Right lung (tissue), 5 donors: ENCODE data around the gene APOL2. TPM values are rescaled to one million over a fixed set of nuclear protein-coding genes. Genes with fewer than 3 reads are reported as not detected.
"Not testable (repeated sequence)": the region's sequence is repeated elsewhere in the genome, so short reads cannot be mapped to it uniquely, and the experiment has no call there.

Experiments
- DNase-seq, 2 donors: peaks; one replicate each; pipeline ENCODE4 v3.0.0-alpha.2; 2013
- polyA plus RNA-seq, 5 donors: library from polyadenylated mRNA; unstranded; fragments of 120-200 nt; gene quantifications; one replicate each; pipeline versions ENCODE4 v1.2.1 to v1.2.3, GENCODE V29; 2013; ENCODE audit warnings: inconsistent platforms in 1 of 5, low replicate concordance in 1 of 5; ENCODE audit not compliant: insufficient read length in 5 of 5, insufficient read depth in 1 of 5

APOL2 gene
- polyA plus RNA-seq, 5 donors: 28.9 to 32.7 (median 29.9) TPM

- no peak for DNase-seq
These were observed 5.4 kb upstream of the APOL2 start for GRCh38 chr22:36244522-36245391.

DNA sequence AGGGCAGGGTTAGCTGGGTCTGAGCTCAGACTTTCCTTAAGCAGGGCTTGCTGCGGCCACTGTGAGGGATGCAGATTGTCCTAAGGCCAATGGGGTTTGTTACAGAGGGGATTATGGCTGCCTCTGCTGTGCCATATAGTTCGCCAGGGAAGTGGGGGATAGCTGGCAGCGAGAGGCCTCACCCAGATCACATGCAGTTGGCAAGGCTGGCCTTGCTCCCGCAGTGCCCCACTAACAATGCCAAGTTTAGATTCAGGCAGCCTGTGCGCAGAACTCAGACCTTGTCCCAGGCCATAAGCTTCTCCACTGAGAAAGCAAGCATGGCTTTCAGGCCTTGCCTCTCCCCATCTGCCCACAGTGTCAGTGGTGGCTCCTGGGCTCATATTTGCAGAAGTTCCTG lies 4.7 kb upstream of the APOL2 start:
- DNase-seq: no peak

DNA sequence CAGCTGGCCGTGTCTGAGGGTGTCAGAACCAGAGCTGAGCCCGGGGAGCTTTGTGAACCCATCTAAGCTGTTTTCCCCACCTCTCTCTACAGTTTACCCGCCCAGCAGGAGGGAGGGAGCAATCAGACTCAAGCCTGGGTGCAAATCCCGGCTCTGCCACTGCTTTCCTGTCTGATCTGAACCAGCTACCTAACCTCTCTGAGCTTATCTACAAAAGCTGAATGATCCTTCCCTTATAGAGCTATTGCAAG lies 252 bp downstream of the APOL2 start:
- no peak for DNase-seq

DNA sequence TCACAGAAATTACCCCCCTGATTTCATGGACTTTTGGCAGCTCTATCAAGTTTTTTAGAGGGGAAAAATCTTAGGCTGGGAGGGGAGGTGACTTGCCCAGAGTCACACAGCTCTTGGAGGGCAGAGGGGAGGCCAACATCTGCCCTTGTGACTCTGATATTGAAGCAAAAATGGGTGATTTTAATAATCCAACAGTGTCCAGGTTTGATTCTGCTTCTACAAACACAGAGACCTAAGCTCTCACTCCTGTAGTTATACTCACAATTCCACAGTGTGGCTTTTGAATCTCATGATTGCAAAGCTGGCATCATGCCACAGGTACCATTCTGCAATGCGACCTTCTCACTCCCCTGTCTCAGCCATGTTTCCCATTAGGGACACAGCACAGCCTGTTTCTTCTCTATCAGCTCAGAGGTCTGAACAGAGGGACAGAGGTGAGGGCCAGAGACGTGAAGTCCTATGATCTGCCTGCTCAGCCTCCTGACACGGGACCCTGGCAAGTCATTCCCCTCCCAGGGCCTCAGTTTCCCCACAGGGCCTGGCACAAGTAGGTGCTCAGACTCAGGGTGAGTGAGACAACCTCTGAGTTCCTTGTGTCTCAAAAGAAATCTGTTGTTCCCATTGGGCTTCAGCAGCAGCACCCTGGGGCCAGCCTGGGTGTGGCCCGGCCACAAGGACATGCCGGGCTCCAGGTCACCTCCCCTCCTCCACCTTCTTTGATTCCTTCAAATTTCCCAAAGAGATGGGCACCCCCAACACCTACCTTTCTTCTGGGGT lies 766 bp downstream of the APOL2 start:
- DNase-seq: no peak

- DNase-seq: no peak
These were observed 1.6 kb downstream of the APOL2 start for GRCh38 chr22:36237462-36238372.

- DNase-seq: no peak
These were observed 2.7 kb downstream of the APOL2 start for GRCh38 chr22:36236388-36237319.

DNA sequence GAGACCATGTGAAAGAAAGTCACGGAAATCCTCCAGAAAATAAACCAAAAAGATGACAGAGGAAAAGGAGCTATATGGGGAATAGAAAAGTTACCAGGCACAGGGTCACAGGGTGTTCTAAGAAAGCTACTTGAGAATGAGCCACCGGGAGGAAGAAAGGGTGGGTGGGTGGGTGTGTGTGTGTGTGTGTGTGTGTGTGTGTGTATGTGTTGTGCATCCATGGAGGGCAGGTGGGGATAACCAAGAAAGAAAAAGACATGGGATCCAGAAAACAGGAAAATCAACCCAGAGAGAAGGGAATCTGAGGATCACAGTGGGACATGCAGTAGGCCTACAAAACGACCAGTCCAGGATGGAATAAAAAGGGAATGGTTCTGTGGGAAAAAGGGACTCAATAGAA lies 3.7 kb downstream of the APOL2 start:
- no peak for DNase-seq

- DNase-seq: no peak
These were observed 4.4 kb downstream of the APOL2 start for GRCh38 chr22:36234919-36235318.

- no peak for DNase-seq
These were observed 5.1 kb downstream of the APOL2 start for GRCh38 chr22:36234213-36234612.

GRCh38 chr22:36233796-36234195 lies 5.5 kb downstream of the APOL2 start:
- no peak for DNase-seq

DNA sequence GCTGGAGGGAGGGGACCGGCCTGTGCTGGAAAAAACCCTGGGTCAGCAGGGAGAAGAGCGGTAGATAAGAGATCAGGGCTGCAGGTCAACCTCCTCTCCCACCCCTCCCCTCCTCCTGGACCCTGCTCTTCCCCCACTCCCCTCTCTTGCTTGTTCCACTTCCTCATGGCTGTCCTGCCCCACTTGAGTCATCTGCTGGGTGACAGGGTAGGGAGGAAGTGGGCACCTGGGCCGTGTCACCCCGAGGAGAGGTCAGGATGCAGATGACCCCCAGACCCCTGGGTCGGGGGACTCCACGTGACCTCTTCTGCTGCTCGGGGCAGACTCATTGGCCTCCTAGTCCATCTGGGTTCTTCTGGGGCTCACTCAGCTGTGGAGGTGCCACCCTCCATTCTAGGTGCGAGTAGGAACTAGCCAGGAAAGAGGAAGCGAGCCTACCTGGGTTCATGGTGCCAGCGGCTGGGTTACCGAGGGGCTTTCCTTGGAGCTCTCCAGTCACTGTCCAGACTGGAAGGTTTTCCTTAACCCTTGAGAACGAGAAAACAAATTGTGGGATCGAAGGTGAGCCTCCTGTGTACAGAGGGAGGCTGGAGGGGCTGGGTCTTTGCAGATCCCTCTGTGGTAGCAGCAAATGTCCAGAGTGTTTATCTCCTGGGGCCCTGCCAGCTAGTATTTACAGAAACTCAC lies 6.5 kb downstream of the APOL2 start:
- DNase-seq: no peak

DNA sequence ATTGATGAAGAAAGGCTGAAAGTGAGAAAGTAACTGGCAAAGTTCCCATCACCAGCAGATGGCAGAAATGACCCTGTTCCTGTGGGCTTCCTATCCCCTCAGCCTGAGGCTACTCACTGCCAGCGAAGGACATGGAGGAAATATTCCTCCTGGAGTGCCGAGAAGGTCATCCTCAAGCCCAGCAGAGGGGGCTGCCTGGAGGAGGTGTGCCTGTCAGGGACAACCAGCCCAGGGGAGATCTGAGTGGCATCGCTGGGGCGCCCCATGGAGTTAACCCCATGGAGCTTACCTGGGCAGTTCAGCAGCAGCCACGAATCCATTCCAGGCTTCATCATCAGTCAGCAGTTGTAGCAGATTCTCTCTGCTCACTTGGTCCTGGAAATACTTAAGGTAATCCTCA lies 8.3 kb downstream of the APOL2 start:
- DNase-seq: not testable (repeated sequence)

DNA sequence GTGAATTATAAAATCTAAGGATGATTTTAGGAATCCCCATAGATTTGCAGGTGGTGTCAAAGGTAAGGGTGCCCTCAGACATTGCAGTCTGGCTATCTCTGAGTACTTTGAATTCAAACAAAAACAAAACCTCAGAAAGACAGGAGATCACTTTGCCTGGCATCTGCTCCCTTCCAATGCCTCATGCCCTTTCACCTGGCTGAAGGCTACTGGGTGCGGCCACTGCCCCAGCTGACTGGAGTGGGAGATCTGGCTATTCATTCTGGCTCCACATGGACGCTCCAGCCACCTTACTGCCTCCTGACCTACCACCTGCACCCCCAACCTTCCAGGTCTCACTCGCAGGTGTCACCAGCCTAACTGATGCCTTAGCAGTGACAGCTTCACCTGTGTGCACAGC lies 9.7 kb downstream of the APOL2 start:
- DNase-seq: not testable (repeated sequence)

DNA sequence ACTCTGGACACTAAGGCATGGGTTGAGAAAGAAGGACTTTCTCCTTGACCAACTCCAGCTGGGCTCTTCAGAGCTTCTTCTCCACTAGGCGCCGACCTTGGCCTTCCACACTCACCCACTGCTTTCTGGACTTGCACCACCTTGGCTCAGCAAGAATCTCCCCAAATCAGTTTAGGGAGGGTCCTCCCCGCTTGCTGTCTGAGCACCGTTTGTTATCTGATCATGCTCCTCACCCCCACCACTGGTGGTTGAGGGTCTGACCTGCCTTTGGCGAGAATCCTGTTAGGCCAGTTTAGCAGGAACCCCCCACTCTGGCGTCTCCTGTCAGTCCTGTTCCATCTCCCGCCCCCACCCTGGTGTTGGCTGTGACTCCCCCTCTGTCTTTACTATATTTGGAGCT lies 10.4 kb downstream of the APOL2 start:
- no peak for DNase-seq

DNA sequence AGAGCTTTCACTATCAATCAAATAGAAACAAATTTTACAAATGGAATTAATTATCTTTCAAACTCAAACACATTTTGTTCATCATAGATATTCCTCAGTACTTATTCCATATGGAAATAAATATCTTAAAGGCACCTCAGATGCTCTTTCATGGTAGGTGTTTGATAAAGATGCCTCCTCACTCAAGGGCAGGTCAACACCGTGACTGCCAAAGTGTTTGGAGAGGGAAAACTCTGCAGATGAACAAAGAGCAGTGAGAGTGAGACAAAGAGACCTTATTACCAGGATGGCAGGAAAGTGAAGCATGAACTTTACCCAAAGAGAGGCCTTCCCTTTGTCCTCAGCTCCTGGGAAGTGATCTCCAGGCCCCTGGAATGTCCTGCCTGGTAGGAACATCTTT lies 11.0 kb downstream of the APOL2 start:
- DNase-seq: not testable (repeated sequence)

DNA sequence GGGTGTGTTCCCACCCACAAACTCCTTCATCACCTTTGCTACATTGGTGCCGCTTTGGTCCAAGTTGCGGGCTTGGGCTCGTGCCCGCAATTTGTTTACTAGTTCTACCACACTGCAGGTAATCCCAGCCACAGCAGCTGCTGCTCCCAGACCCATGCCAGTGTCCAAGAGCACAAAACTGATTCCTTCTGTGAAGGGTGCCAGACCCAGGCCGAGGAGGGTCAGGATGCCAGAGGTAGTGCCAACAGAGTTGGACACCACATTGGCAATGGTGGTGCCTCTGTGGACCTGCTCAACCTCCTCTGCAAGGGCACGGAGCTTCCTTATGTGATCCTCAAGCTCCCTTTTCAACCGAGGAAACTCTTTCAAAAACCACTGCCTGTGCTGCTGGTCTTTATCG lies 11.5 kb downstream of the APOL2 start:
- DNase-seq: no peak

DNA sequence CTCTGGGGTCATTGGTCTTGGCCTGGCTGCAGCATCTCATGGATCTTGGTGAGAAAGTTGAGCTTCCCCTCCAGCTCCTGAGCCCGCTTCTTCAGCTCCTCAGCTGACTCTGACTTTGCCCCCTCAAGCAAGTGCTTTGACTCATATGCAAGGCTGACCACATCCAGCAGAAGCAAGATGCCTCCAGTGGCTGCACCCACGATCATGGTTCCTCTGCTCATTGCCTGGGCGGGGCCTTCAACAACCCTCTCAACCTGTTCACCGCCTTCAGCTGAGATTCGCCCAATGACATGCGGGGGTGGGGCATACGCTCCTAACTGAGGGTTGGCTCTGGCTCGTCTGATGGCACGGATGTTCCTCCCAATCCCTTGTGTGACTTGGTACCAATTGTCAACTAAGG lies 11.9 kb downstream of the APOL2 start:
- no peak for DNase-seq

GRCh38 chr22:36226189-36226588 lies 13.1 kb downstream of the APOL2 start:
- no peak for DNase-seq

GRCh38 chr22:36225333-36225922 lies 13.9 kb downstream of the APOL2 start:
- DNase-seq: no peak

DNA sequence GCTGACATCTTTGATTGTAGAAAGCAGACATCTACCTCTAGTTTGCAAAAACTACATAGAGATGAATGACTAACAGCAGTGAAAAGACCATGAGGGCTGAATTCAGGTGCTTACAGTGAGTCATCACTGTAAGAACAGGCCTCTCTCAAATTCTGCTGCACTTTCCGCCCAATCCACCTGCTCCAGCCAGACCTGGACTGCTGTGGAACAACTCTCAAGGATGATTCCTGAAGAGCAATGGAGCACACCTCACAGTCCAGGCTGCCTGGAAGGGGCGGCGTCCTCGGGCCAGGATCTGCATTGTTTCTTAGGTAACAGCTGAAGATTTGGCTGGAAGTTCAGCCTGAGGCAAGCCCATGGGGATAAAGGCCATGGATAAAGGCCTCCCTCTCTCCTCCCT lies 15.1 kb downstream of the APOL2 start:
- no peak for DNase-seq
